CD4-positive, alpha-beta T cell treated with Interferon gamma for 1 hour (primary cell): ENCODE measurements around the gene STYX.
"Not testable (repeated sequence)": the region's sequence is repeated elsewhere in the genome, so short reads cannot be mapped to it uniquely, and the experiment has no call there.

Experiments used
- DNase-seq: peaks from one replicate; pipeline ENCODE4 v3.0.0-alpha.2; 2020

STYX gene

GRCh38 chr14:52729035-52729434, 931 bp upstream of the STYX start:
- not testable (repeated sequence) for DNase-seq

- DNase-seq = no peak
Measured at GRCh38 chr14:52729585-52729924, 411 bp upstream of the STYX start.

GRCh38 chr14:52730709-52731111, 744 bp downstream of the STYX start:
- DNase-seq = no peak

GRCh38 chr14:52733824-52734223, 3.9 kb downstream of the STYX start:
- DNase-seq = no peak

- no peak for DNase-seq
Measured at GRCh38 chr14:52735921-52736489, 6.0 kb downstream of the STYX start.

- DNase-seq = no peak
Measured at GRCh38 chr14:52738409-52738808, 8.4 kb downstream of the STYX start.

- DNase-seq = no peak
Measured at GRCh38 chr14:52740751-52741150, 10.8 kb downstream of the STYX start.

GRCh38 chr14:52741865-52742264, 11.9 kb downstream of the STYX start:
- no peak for DNase-seq

GRCh38 chr14:52748647-52749292, 18.8 kb downstream of the STYX start:
- DNase-seq = no peak

GRCh38 chr14:52755607-52756316, 25.8 kb downstream of the STYX start:
- no peak for DNase-seq

GRCh38 chr14:52759145-52759544, 29.2 kb downstream of the STYX start:
- no peak for DNase-seq

- DNase-seq = not testable (repeated sequence)
Measured at GRCh38 chr14:52762923-52763322, 33.0 kb downstream of the STYX start.

GRCh38 chr14:52767058-52767833, 37.3 kb downstream of the STYX start:
- no peak for DNase-seq

- no peak for DNase-seq
Measured at GRCh38 chr14:52769887-52770286, 39.9 kb downstream of the STYX start.

- no peak for DNase-seq
Measured at GRCh38 chr14:52776816-52777215, 46.9 kb downstream of the STYX start.

- no peak for DNase-seq
Measured at GRCh38 chr14:52778702-52779101, 48.7 kb downstream of the STYX start.

GRCh38 chr14:52780893-52781292, 50.9 kb downstream of the STYX start:
- no peak for DNase-seq

GRCh38 chr14:52781629-52782028, 51.7 kb downstream of the STYX start:
- DNase-seq = no peak

GRCh38 chr14:52783206-52783605, 53.2 kb downstream of the STYX start:
- no peak for DNase-seq

GRCh38 chr14:52786887-52787286, 56.9 kb downstream of the STYX start:
- DNase-seq = no peak

- no peak for DNase-seq
Measured at GRCh38 chr14:52789118-52789517, 59.2 kb downstream of the STYX start.

- no peak for DNase-seq
Measured at GRCh38 chr14:52790011-52790755, 60.2 kb downstream of the STYX start.

GRCh38 chr14:52790756-52791222, 60.8 kb downstream of the STYX start:
- no peak for DNase-seq
